Neutrophil (primary cell): ENCODE results near the gene PLXNA2.
A peak's percentile ranks its signal among the peaks of the same experiment; 100 is the strongest.

ENCODE experiments used
- H3K27ac ChIP-seq: fragments of 200-600 bp; sonication (generic); 2 replicates; pipeline ENCODE4 v1.5.1; 2016; ENCODE audit warnings: mild to moderate bottlenecking, moderate library complexity
- H3K27me3 ChIP-seq: fragments of 200-600 bp; sonication (generic); 2 replicates; pipeline ENCODE4 v1.6.0; 2016; ENCODE audit warnings: mild to moderate bottlenecking
- H3K36me3 ChIP-seq: fragments of 200-600 bp; sonication (generic); 2 replicates; pipeline ENCODE4 v1.5.1; 2017
- H3K4me1 ChIP-seq, 2 experiments: fragments of 200-600 bp in 1 of 2; sonication (generic) in 1 of 2; 1 replicate in 1 of 2; 2 replicates in 1 of 2; pipeline versions ENCODE4 v1.5.1 to v1.6.1; 2013 to 2016; ENCODE audit warnings: low read depth in 1 of 2, low read length in 1 of 2, mild to moderate bottlenecking in 1 of 2, moderate library complexity in 1 of 2; ENCODE audit not compliant: control insufficient read depth in 1 of 2, insufficient read depth in 1 of 2
- H3K4me3 ChIP-seq, 2 experiments: fragments of 200-600 bp in 1 of 2; sonication (generic) in 1 of 2; 1 replicate in 1 of 2; 2 replicates in 1 of 2; pipeline ENCODE4 v1.5.1; 2013 to 2016; ENCODE audit warnings: low read depth in 1 of 2, low read length in 1 of 2, mild to moderate bottlenecking in 1 of 2, moderate library complexity in 1 of 2
- H3K9me3 ChIP-seq: fragments of 200-600 bp; sonication (generic); 2 replicates; pipeline ENCODE4 v1.5.1; 2016
- CTCF ChIP-seq: fragments of 200-600 bp; sonication (generic); IDR thresholded peaks from 2 replicates; pipeline ENCODE4 v1.5.1; 2016; ENCODE audit warnings: antibody characterized with exemption

Gene PLXNA2

GRCh38 chr1:208243527-208243966 is 637 bp downstream of the PLXNA2 start:
- Histone ChIP-seq H3K4me1 (peaks cover 23 to 24% of the 10 kb centered on the region in 2 experiments), H3K27ac (peak overlapping the region; percentile 77), H3K4me3 (peak overlapping the region; percentile 84 to 90), H3K27me3 (peaks cover 79% of the 10 kb centered on the region), H3K9me3 (no peaks in the 10 kb centered on the region), H3K36me3 (no peaks in the 10 kb centered on the region)
- TF ChIP-seq CTCF, result no peak

GRCh38 chr1:208242941-208243526 is 1.1 kb downstream of the PLXNA2 start:
- H3K27me3 ChIP-seq, result peaks cover 79% of the 10 kb centered on the region
- TF ChIP-seq CTCF, result no peak
- no peaks in the 10 kb centered on the region for H3K9me3 ChIP-seq
- no peaks in the 10 kb centered on the region for H3K36me3 ChIP-seq
- peaks cover 23 to 24% of the 10 kb centered on the region in 2 experiments for H3K4me1 ChIP-seq
- H3K4me3 ChIP-seq, result peak overlapping the region; percentile 84 to 90
- peak overlapping the region; percentile 77 for H3K27ac ChIP-seq

- no peak overlapping the region for H3K27ac ChIP-seq
- no peak for TF ChIP-seq CTCF
- no peaks in the 10 kb centered on the region for H3K9me3 ChIP-seq
- H3K27me3 ChIP-seq, result peaks cover 86% of the 10 kb centered on the region
- H3K4me3 ChIP-seq, result no peak overlapping the region
- peaks cover 23 to 24% of the 10 kb centered on the region in 2 experiments for H3K4me1 ChIP-seq
- no peaks in the 10 kb centered on the region for H3K36me3 ChIP-seq
Measured at GRCh38 chr1:208242146-208242545, 2.0 kb downstream of the PLXNA2 start.

GRCh38 chr1:208241512-208241911 is 2.7 kb downstream of the PLXNA2 start:
- TF ChIP-seq CTCF, result no peak
- H3K27me3 ChIP-seq, result peaks cover 90% of the 10 kb centered on the region
- H3K27ac ChIP-seq, result no peak overlapping the region
- H3K4me3 ChIP-seq, result no peak overlapping the region
- H3K4me1 ChIP-seq, result peaks cover 23 to 24% of the 10 kb centered on the region in 2 experiments
- H3K36me3 ChIP-seq, result no peaks in the 10 kb centered on the region
- H3K9me3 ChIP-seq, result no peaks in the 10 kb centered on the region

GRCh38 chr1:208240662-208241355 is 3.4 kb downstream of the PLXNA2 start:
- H3K36me3 ChIP-seq, result no peaks in the 10 kb centered on the region
- H3K27me3 ChIP-seq, result peaks cover 89% of the 10 kb centered on the region
- H3K9me3 ChIP-seq, result no peaks in the 10 kb centered on the region
- TF ChIP-seq CTCF, result no peak
- H3K27ac ChIP-seq, result no peak overlapping the region
- peaks cover 30 to 31% of the 10 kb centered on the region in 2 experiments for H3K4me1 ChIP-seq
- no peak overlapping the region for H3K4me3 ChIP-seq
